Stimulated activated CD4-positive, alpha-beta T cell treated with anti-CD3 and anti-CD28 coated beads, TNF-alpha, amount 100 ng/mL, for 48 hours (primary cell): ENCODE data around the gene TRIM72.
"Not testable (repeated sequence)": the region's sequence is repeated elsewhere in the genome, so short reads cannot be mapped to it uniquely, and the experiment has no call there.

Source experiments
- DNase-seq, 3 donors: peaks; one replicate each; pipeline ENCODE4 v3.0.0-alpha.2; 2020; ENCODE audit warnings: low read depth in 3 of 3

TRIM72 gene

GRCh38 chr16:31256466-31256865, 42.5 kb downstream of the TRIM72 start:
- no peak for DNase-seq

GRCh38 chr16:31258366-31258765, 44.4 kb downstream of the TRIM72 start:
- DNase-seq = no peak

- no peak for DNase-seq
These were observed 46.4 kb downstream of the TRIM72 start for GRCh38 chr16:31260136-31260931.

- DNase-seq = no peak
These were observed 48.2 kb downstream of the TRIM72 start for GRCh38 chr16:31262084-31262483.

GRCh38 chr16:31265329-31266245, 51.7 kb downstream of the TRIM72 start:
- peak; percentile 55 to 74 (median 58) for DNase-seq

- DNase-seq = no peak
These were observed 53.6 kb downstream of the TRIM72 start for GRCh38 chr16:31267332-31268032.

GRCh38 chr16:31268033-31268365, 54.1 kb downstream of the TRIM72 start:
- no peak for DNase-seq

- no peak for DNase-seq
These were observed 55.0 kb downstream of the TRIM72 start for GRCh38 chr16:31268891-31269290.

- DNase-seq = no peak
These were observed 55.6 kb downstream of the TRIM72 start for GRCh38 chr16:31269541-31269940.

- not testable (repeated sequence) for DNase-seq
These were observed 56.1 kb downstream of the TRIM72 start for GRCh38 chr16:31269973-31270372.

- no peak for DNase-seq
These were observed 56.9 kb downstream of the TRIM72 start for GRCh38 chr16:31270795-31271194.

- no peak for DNase-seq
These were observed 57.8 kb downstream of the TRIM72 start for GRCh38 chr16:31271621-31272190.

- DNase-seq = no peak
These were observed 59.3 kb downstream of the TRIM72 start for GRCh38 chr16:31273187-31273586.

GRCh38 chr16:31273676-31274075, 59.8 kb downstream of the TRIM72 start:
- DNase-seq = no peak

GRCh38 chr16:31274831-31275816, 61.2 kb downstream of the TRIM72 start:
- DNase-seq = no peak

GRCh38 chr16:31276600-31276999, 62.7 kb downstream of the TRIM72 start:
- DNase-seq = no peak

- DNase-seq = no peak
These were observed 63.8 kb downstream of the TRIM72 start for GRCh38 chr16:31277659-31278260.

- DNase-seq = not testable (repeated sequence)
These were observed 64.9 kb downstream of the TRIM72 start for GRCh38 chr16:31278853-31279252.
